HG02981 (cell line): ENCODE measurements around the gene RRP8.

Experiments
- ATAC-seq: cut with Tn5 transposase; IDR thresholded peaks from one replicate; pipeline ENCODE4 v1.9.1; 2021; ENCODE audit warnings: mild to moderate bottlenecking, moderate library complexity; ENCODE audit not compliant: unreplicated experiment

The RRP8 gene

GRCh38 chr11:6603287-6604080, at the start of gene RRP8, which contains the start of gene ILK:
TSS of gene RRP8 (minus strand) at chr11:6603616. CDS start at chr11:6603502, 114 bp downstream.
TSS of gene ILK (plus strand) at chr11:6603774. CDS start at chr11:6604272, 498 bp downstream.
- ATAC-seq, result peak; percentile 70

DNA sequence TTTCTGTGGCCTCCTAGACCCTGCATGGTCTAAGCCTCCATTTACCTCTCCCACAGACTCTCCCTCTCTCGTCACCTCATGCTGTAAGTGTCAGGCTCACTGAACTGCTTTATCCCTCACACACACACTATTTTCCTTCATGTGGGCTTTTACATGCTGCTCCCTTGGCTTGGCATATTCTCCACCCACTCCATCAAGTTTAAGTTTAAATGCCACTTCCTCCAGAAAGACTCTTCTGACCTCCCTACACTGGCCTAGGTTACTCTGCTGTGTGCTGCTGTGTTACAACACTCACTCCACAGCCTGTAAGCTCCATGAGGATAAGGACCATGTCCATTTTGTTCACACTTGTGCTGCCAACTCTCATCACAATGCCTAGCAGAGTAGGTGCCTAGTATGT, 49.7 kb upstream of the RRP8 start:
- no peak for ATAC-seq

- ATAC-seq, result no peak
These were observed 48.8 kb upstream of the RRP8 start for GRCh38 chr11:6652182-6652581.

- ATAC-seq, result no peak
These were observed 47.6 kb upstream of the RRP8 start for GRCh38 chr11:6650980-6651379.

DNA sequence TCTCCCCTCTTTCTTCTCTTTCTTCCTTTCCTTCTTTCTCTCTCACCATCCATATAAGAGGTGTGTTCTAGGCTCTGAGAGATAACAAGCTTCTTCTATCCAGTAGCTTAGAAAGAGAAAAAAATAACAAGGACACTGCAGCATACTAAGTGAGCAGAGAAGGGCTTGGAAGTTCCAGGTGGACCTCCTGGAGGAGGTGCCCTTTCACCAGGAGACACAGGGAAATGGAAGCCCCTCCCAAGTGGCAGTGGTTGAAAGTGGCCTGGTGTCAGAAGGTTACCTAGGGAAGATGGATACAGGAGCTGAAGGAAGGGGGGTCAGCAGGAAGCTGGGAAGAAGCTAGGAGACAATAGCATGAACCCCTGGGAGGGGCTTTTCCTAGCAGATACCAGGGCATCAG, 46.7 kb upstream of the RRP8 start:
- ATAC-seq, result no peak

DNA sequence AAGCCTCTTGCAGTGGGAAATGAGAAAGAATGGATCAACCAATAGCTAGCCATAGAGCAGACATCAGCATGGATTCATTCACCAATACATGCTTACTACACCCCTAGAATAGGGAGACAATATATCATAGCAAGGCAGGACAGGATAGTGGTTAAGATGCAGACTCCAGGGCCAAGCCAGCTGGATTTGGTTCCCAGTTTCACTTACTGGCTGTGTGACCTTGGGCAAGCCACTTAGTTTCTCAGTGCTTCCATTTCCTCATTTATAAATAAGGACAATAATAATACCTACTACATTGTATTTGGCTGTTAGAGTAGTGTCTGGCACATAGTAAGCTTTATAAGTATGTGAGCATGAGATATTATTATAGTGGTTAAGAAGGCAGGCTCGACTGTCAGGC, 45.1 kb upstream of the RRP8 start:
- ATAC-seq, result no peak

DNA sequence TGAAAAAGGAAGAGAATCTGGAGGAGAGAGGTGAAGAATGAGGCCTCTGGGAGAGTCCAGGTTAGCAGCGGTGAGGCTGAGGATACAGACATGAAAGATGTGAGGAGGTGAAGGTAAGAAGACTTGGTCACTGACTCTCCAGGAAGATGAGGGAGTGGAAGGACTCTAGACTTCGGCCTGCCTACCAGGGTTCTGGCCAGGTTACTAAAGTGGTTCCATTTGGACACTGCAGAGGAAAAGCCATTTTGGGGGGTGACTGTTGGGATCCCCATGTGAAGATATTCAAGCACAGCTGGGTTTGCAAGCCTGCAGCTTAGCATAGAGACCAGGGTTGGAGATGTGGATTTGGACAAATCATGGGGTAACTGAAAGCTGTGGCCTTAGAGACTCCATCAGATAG, 44.4 kb upstream of the RRP8 start:
- ATAC-seq, result no peak

DNA sequence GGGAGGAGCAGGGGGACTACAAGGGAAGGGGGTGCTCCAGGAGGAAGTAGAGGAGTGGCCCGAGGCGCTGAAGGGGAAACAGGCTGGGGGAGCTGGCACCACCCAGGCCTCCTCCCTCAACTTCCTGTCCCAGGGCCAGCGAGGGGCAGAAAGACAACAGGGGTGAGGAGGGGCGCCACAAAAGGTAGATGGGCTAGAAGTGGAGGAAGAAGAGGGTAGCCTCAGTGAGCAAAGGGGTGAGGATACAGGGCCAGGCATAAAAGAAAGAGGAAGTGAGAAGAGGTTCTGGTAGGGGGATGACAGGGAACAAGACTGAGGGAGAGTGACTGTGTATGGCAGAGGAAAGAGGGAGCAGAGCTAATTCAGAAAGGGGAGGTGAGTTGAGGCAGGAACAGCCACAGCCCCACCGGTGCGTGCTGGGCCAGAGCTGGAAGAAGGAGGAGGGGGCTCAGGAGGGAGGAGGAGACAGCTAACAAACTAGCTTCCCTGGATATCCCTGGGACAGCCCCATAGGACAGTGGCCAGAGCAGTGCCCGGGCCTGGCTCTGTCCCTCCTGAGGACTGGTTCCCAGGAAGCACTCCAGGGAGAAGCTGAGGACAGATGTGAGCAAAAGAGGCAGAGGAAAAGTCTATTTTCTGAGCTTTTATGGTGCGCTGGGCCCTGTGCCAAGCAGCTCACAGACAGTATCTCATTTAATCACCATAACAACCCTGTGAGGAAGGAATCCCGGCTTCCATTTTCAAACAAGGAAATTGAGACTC, 43.7 kb upstream of the RRP8 start:
- ATAC-seq, result peak; percentile 90

DNA sequence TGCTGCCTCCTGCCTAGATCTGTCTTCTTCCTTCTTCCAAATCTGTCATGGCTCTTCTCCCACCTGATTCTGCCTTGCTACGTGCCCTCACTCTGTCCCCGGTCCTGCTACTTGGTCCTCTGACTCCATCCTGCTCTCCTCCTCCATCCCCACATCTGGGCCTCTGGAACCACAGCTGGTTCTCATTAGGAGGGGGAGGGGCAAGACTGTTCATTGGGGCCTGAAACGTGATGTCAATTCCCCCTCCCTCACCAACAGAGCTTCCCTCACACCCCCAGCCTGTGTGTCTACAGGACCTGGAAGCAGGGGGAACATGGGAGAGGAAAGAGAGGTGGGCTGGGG, 43.1 kb upstream of the RRP8 start:
- no peak for ATAC-seq

DNA sequence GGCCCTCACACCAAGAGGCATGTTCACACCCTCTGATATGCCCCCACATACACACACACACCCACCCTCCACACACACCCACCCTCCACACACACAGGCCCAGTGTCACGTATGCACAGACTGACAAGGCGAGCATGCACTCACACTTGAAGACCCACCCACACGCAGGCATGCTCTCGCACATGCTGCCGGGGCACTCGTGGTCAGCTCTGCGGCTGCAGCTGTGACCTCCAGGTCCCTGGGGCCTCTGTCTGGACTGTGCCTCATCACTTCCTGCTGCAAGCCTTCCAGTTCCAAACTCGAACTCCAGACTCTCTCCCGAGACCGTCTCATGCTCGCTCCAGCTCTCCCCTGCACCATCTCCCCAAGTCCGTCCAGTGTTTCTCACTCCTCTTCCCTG, 42.7 kb upstream of the RRP8 start:
- ATAC-seq, result no peak

GRCh38 chr11:6642957-6643356, 39.5 kb upstream of the RRP8 start:
- no peak for ATAC-seq

GRCh38 chr11:6640985-6641701, 37.7 kb upstream of the RRP8 start:
- ATAC-seq, result no peak

DNA sequence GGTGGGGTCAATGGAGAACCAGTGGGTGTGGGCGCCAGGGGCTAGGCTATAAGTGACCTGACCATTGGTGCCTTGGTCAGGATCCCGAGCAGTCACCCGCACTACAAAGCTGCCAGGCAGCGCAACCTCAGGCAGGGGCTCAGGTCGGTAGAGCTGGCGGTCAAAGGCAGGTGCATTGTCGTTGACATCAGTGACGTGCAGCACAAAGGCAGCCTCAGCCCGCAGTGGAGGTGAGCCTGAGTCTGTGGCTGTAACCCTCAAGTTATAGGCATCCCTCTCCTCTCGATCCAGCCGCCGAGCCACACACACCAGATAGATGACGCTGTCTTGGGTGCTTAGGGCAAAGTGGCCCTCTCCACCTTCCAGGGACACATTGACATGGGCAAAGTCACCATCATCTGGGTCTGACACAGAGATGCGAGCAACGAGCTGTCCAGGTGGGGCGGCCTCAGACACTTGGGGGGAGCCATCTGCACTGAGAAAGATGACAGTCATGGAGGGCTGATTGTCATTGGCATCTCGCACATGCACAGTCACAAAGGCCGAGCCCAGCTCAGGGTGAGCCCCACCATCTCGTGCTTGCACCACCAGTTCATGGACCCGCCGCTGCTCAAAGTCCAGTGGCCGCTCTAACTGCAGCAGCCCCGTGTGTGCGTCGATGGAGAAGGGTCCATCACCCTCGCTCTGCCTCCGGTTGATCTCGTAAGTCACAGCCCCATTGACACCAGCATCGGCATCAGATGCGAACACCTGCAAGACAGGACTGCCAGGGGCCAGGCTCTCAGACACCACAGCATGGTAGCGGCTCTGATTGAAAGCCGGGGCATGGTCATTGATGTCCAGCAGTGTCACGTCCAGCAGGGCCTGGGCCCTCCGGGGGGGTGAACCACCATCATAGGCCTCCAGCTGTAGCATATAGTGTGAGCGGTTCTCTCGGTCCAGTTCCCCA, 36.9 kb upstream of the RRP8 start:
- no peak for ATAC-seq

DNA sequence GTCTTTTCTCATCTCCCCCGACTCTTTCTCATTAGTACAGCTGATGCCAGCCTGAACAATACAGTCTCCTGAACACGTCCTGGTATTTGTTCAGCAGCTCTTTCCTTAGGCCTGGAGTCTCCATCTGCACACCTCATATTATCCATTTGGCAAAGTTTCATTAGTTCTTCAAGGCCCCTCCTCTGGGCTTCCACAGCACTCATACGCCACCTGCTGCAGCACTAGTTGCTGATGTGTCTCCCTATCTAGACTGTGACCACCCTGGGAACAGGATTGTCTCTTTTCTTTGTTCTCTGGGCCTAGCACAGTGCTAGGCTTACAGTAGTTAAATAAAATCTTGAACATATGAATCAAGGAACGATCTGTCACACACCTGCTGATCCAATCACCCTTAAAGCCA, 35.0 kb upstream of the RRP8 start:
- ATAC-seq, result no peak

- ATAC-seq, result no peak
These were observed 34.5 kb upstream of the RRP8 start for GRCh38 chr11:6637871-6638270.

DNA sequence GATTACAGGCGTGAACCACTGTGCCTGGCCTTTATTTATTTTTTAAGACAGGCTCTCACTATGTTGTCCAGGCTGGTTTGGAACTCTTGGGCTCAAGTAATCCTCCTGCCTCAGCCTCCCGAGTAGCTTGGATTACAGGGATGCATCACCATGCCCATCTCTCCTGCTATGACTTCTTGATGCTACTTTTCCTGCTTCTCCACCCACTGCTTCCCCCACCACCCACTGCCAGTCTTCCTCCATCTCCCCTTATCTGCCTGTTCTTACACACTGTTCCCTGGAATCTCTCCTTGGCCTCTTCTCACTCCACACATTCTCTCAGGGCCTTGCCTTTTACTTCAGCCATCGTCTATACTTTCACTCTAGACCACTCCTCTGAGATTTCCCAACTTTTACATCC, 33.1 kb upstream of the RRP8 start:
- ATAC-seq, result no peak

DNA sequence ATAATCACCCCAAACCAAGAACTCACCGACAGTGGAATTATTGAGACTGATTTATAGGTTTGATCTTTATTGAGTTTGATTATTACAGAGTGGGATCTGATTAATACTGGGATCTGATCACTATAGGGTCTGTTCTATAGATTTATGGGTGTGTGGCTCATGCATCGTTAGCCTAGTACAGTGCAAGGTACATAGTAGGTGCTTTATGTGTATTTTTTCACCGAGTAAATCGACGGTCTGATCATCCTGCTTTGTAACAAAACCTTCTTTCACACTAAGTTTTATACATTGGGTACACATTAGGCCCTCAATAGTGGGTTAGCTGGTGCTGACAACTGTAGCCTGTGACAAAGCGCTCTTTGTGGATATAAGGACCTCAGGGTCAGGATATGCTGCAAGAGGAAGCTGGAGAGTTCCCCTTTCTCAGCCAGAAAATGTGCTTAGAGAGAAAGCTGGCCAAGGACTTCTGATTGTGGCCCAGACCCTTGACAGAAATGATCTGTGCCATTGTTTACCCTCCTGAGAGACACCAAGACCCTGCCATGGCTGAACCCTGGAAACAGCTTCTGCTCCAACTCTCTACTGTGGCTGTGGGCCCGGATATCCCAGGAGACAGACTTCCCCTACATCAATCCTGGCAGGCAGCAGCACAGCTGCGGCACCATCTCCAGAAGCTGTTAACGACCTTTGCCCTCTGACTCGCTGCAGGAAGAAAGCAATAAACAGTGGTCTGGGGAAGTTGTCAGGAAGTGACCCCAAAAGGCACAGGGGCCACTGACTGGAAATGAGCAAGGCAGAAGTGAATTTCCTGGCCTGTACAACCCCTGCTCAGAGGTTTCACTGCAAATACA, 31.9 kb upstream of the RRP8 start:
- no peak for ATAC-seq

GRCh38 chr11:6634534-6634933, 31.1 kb upstream of the RRP8 start:
- ATAC-seq, result no peak
